ENCODE data around the gene RABGAP1L. TPM values are rescaled to one million over a fixed set of nuclear protein-coding genes. Genes with fewer than 3 reads are reported as not detected.

RABGAP1L gene
- total RNA-seq, 4 donors from 2014 or later = 48.2 to 102 (median 59.1) TPM

- no peak overlapping the region for H3K27ac ChIP-seq
- WGBS = 54% methylated on average over 11 of the region's 11 CpGs
- H3K4me1 ChIP-seq = peaks cover 4% of the 10 kb centered on the region
- H3K27me3 ChIP-seq = no peaks in the 10 kb centered on the region
- peak overlapping the region; percentile 17 for H3K4me3 ChIP-seq
- no peaks in the 10 kb centered on the region for H3K36me3 ChIP-seq
- no peak for DNase-seq (ENCODE audit: low spot score in 2 of 2)
- no peak for TF ChIP-seq CTCF (IDR thresholded peaks at IDR 0.05)
- no peaks in the 10 kb centered on the region for H3K9me3 ChIP-seq
Measured at GRCh38 chr1:174874331-174875053, 715.2 kb downstream of the RABGAP1L start.

DNA sequence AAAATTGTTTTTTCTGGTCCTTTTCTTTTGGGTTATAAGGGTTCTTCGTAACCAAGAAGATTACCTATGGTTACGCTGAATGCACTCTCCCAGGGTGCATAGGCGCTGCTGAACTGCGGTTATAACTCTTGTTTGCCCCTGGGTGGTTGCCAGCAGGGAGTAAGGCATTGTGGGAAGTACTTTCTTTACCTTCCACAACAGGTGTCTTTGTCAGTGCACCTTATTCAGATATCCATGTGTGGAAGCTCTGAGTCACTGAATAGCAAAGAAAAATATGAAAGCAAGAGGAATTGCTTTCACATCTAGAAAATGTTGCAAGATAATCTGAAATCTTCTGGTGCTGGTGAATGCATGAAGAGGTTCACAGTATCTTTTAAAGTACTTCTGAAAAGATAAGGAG lies 716.0 kb downstream of the RABGAP1L start:
- H3K9me3 ChIP-seq = no peaks in the 10 kb centered on the region
- TF ChIP-seq POLR2A (IDR thresholded peaks at IDR 0.05) (no peak), CTCF (IDR thresholded peaks at IDR 0.05) (no peak), EP300 (IDR thresholded peaks at IDR 0.05) (no peak), POLR2AphosphoS5 (IDR thresholded peaks at IDR 0.05) (no peak)
- no peaks in the 10 kb centered on the region for H3K36me3 ChIP-seq
- DNase-seq (ENCODE audit: low spot score in 2 of 2) = no peak
- whole genome bisulfite sequencing = 63% methylated on average over 4 of the region's 4 CpGs
- H3K27me3 ChIP-seq = no peaks in the 10 kb centered on the region
- H3K27ac ChIP-seq = no peak overlapping the region
- no peak overlapping the region for H3K4me3 ChIP-seq
- peaks cover 4% of the 10 kb centered on the region for H3K4me1 ChIP-seq

DNA sequence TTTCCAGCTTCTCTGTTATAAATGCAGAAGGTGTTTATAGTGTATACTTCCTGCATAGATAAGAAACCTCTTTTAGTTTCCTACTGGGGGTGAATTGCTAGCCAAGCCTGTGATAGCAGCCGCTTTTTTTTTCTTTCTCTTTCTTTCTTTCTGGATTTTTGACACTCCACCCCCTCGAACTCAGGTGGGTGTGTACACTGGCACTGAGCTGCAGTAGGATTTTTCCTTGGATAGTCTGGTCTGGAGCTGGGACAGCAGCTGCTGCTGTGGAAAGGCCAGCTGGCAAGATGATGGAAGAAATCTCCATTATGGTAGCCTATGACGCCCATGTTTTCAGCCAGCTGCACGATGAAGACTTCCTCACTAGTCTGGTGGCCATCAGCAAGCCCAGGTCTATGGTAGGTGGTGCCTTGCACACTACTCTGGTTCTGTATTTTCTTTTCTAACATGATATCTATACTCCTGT lies 717.9 kb downstream of the RABGAP1L start:
- WGBS = 34% methylated on average over 4 of the region's 4 CpGs
- H3K4me1 ChIP-seq = no peaks in the 10 kb centered on the region
- no peaks in the 10 kb centered on the region for H3K27me3 ChIP-seq
- no peak overlapping the region for H3K27ac ChIP-seq
- TF ChIP-seq EP300 (IDR thresholded peaks at IDR 0.05) (no peak), POLR2AphosphoS5 (IDR thresholded peaks at IDR 0.05) (no peak), POLR2A (IDR thresholded peaks at IDR 0.05) (no peak), CTCF (IDR thresholded peaks at IDR 0.05) (no peak)
- H3K9me3 ChIP-seq = no peaks in the 10 kb centered on the region
- H3K4me3 ChIP-seq = no peak overlapping the region
- no peak for DNase-seq (ENCODE audit: low spot score in 2 of 2)
- H3K36me3 ChIP-seq = no peaks in the 10 kb centered on the region

DNA sequence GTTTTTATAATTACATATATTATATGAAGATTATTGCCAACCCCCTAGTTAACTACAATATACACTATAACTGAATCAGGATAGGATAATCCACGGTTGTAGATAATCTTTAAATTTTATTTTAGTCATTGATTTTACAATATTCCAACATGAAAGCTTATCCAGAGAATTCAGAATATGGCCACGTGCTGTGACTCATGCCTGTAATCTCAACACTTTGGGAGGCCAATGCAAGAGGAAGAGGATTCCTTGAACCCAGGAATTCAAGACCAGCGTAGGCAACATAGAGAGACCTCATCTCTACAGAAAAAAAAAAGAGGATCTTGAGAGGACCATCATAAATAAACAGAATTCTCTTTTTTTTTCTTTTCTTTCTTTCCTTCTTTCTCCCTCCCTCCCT lies 720.9 kb downstream of the RABGAP1L start:
- Histone ChIP-seq H3K4me1 (peaks cover 7% of the 10 kb centered on the region), H3K9me3 (no peaks in the 10 kb centered on the region), H3K27me3 (no peaks in the 10 kb centered on the region), H3K27ac (no peak overlapping the region), H3K4me3 (no peak overlapping the region), H3K36me3 (no peaks in the 10 kb centered on the region)
- WGBS = 90% methylated on average over 3 of the region's 3 CpGs
- no peak for DNase-seq (ENCODE audit: low spot score in 2 of 2)
- TF ChIP-seq POLR2AphosphoS5 (IDR thresholded peaks at IDR 0.05) (no peak), CTCF (IDR thresholded peaks at IDR 0.05) (no peak), POLR2A (IDR thresholded peaks at IDR 0.05) (no peak), EP300 (IDR thresholded peaks at IDR 0.05) (no peak)

DNA sequence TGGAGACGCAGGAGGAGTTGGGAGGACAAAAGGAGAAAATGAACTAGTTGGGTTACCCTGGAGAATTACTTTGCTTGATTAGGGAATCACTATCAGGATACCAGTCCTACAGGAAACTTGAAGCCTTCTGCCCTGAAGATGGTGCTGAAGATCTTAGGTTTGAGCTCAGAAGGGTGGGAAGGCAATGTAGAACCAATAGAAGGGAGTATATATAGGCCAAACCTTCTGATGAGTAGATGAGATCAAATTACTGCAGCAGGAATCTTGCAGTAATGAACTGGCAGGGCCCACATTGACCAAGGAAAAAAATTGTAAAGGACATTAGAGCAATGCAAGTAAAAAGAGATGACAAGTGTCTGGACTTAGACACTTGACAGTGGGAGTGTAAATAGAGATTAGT lies 724.1 kb downstream of the RABGAP1L start:
- Histone ChIP-seq H3K27ac (no peak overlapping the region), H3K27me3 (no peaks in the 10 kb centered on the region), H3K9me3 (no peaks in the 10 kb centered on the region), H3K4me1 (peaks cover 7% of the 10 kb centered on the region), H3K4me3 (no peak overlapping the region), H3K36me3 (no peaks in the 10 kb centered on the region)
- TF ChIP-seq POLR2AphosphoS5 (IDR thresholded peaks at IDR 0.05) (no peak), POLR2A (IDR thresholded peaks at IDR 0.05) (no peak), CTCF (IDR thresholded peaks at IDR 0.05) (peak in 1 of 2 donors; percentile 5), EP300 (IDR thresholded peaks at IDR 0.05) (no peak)
- DNase-seq (ENCODE audit: low spot score in 2 of 2) = no peak
- 90% methylated on average over 1 of the region's 1 CpG for WGBS
